Left lung (tissue), 10 donors: ENCODE data around the gene RGSL1. TPM values are rescaled to one million over a fixed set of nuclear protein-coding genes. Genes with fewer than 3 reads are reported as not detected.

Experiments used
- ATAC-seq: fragments of 200-7000 bp; cut with Tn5 transposase; one replicate; pipeline ENCODE4 v1.9.1; 2020; ENCODE audit warnings: moderate library complexity
- DNase-seq, 4 donors: peaks; one replicate each; pipeline ENCODE4 v3.0.0-alpha.2; 2013 to 2020
- H3K27ac ChIP-seq, 2 donors: fragments of 200-600 bp; sonication (generic) in 1 of 2; one replicate each; pipeline versions ENCODE4 v1.5.0 to v1.8.0; 2020 to 2021
- H3K27me3 ChIP-seq, 2 donors: fragments of 200-600 bp; sonication (generic) in 1 of 2; one replicate each; pipeline versions ENCODE4 v1.5.0 to v1.8.0; 2020 to 2021
- H3K36me3 ChIP-seq, 2 donors: fragments of 200-600 bp; sonication (generic) in 1 of 2; one replicate each; pipeline versions ENCODE4 v1.5.0 to v1.8.0; 2020 to 2021
- H3K4me1 ChIP-seq, 2 donors: fragments of 200-600 bp; one replicate each; pipeline ENCODE4 v1.8.0; 2021
- H3K4me3 ChIP-seq, 2 donors: fragments of 200-600 bp; sonication (generic) in 1 of 2; one replicate each; pipeline versions ENCODE4 v1.5.0 to v1.8.0; 2020 to 2021; ENCODE audit warnings: mild to moderate bottlenecking in 1 of 2
- H3K9me3 ChIP-seq, 2 donors: fragments of 200-600 bp; sonication (generic) in 1 of 2; one replicate each; pipeline versions ENCODE4 v1.5.0 to v1.8.0; 2020 to 2021
- intact Hi-C, 2 donors: fragments of 100-400 bp; cut with DNase I; formaldehyde crosslinking; loops; one replicate each; pipeline versions ENCODE4 v1.11.2 to v1.14.2; 2022
- polyA plus RNA-seq, 6 donors: library from polyadenylated mRNA; unstranded; fragments of 120-200 nt; gene quantifications; one replicate each; pipeline ENCODE4 v1.2.1, GENCODE V29; 2013; ENCODE audit not compliant: insufficient read length in 6 of 6
- total RNA-seq, 2 donors: library from RNA; stranded (reverse); fragmentation: NEBNext Ultra II Directional; extraction: Animal tissue kit (Norgen Biotek cat#: 25700); gene quantifications; one replicate each; pipeline ENCODE4 v1.2.1, GENCODE V29; 2021
- TF ChIP-seq, protein P1 (sequence below), 2 donors: fragments of 200-600 bp; sonication (generic) in 1 of 2; IDR thresholded peaks; one replicate each; pipeline versions ENCODE4 v1.5.0 to v1.8.0; 2021; ENCODE audit warnings: antibody characterized with exemption in 2 of 2
- donor health status: DM: no; HTN: yes; CAD: no.
- donor health status: DM: no; HTN: no; CAD: no.

Gene RGSL1
- total and polyA plus RNA-seq, 8 donors = 0.39 TPM; not detected in 7

DNA sequence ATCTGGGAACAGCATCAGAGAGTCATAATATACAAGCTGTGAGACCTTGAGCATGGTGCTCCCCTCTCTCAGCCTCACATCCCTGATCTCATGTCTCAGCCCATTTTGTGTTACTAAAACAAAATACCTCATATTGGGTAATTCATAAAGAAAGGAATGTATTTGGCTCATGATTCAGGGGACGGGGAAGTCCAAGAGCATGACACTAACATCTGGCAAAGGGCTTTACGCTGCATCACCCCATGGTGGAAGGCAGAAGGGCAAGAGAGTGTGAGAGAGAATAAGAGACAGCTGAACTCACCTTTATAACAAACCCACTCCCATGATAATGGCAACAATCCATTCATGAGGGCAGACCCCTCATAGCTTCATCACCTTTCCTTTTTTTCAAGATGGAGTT is 102.6 kb downstream of the RGSL1 start:
- H3K4me1 ChIP-seq = no peaks in the 10 kb centered on the region
- no peaks in the 10 kb centered on the region for H3K27me3 ChIP-seq
- DNase-seq (no peak), ATAC-seq (no peak)
- no peak overlapping the region for H3K27ac ChIP-seq
- intact Hi-C loops = no loop called here
- H3K9me3 ChIP-seq = peaks cover 0 to 6% of the 10 kb centered on the region in 2 donors
- H3K36me3 ChIP-seq = no peaks in the 10 kb centered on the region
- TF ChIP-seq, protein P1, sequence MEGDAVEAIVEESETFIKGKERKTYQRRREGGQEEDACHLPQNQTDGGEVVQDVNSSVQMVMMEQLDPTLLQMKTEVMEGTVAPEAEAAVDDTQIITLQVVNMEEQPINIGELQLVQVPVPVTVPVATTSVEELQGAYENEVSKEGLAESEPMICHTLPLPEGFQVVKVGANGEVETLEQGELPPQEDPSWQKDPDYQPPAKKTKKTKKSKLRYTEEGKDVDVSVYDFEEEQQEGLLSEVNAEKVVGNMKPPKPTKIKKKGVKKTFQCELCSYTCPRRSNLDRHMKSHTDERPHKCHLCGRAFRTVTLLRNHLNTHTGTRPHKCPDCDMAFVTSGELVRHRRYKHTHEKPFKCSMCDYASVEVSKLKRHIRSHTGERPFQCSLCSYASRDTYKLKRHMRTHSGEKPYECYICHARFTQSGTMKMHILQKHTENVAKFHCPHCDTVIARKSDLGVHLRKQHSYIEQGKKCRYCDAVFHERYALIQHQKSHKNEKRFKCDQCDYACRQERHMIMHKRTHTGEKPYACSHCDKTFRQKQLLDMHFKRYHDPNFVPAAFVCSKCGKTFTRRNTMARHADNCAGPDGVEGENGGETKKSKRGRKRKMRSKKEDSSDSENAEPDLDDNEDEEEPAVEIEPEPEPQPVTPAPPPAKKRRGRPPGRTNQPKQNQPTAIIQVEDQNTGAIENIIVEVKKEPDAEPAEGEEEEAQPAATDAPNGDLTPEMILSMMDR (IDR thresholded peaks at IDR 0.05) = no peak
- no peak overlapping the region for H3K4me3 ChIP-seq

DNA sequence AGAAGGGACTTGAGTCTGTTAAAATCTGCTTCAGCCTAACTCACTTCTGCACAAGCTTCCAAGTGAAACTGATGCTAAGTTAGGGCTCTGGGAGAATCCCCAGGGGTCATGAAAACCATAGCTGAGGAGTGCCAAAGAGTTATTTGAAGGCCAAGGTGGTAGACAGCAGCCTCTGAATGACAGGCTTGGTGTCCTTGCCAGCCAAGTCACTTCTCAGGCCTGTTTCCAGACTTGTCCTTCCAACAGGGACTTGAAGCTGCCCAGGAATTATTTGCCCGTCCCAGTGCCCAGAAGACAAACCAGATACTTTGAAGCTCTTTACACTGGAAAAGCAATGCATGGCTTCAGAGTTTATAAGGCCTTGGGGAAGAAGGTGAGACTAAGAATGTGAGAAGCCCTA is 105.5 kb downstream of the RGSL1 start:
- TF ChIP-seq, protein P1 (IDR thresholded peaks at IDR 0.05) = no peak

DNA sequence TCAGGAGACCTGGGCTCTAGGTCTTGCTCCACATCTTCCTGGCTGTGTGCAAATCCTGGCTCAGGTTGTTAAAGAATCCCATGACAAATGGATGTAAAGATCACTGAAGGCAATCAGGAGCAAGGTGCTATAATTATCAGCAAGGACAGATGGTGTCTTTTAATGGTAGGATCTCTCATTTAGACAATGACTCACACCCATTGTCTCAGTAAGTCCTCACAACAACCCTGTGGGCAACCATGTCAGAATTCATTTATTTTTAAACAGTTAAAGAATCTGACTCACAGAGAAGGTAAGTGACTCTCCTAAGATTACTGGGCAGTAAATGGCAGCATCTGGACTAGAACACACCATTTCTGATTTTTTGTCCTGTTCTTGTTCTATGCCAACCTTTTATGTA is 106.3 kb downstream of the RGSL1 start:
- Histone ChIP-seq H3K27me3 (no peaks in the 10 kb centered on the region), H3K27ac (no peak overlapping the region), H3K4me3 (no peak overlapping the region), H3K36me3 (no peaks in the 10 kb centered on the region), H3K4me1 (no peaks in the 10 kb centered on the region), H3K9me3 (peaks cover 0 to 6% of the 10 kb centered on the region in 2 donors)
- TF ChIP-seq, protein P1 (IDR thresholded peaks at IDR 0.05) = no peak
- DNase-seq (no peak), ATAC-seq (no peak)
- intact Hi-C loops = no loop called here

More for the DNA sequence above, 105.5 kb downstream of the RGSL1 start:
- peaks cover 0 to 6% of the 10 kb centered on the region in 2 donors for H3K9me3 ChIP-seq
- H3K27me3 ChIP-seq = no peaks in the 10 kb centered on the region
- H3K36me3 ChIP-seq = no peaks in the 10 kb centered on the region
- intact Hi-C loops = no loop called here
- ATAC-seq (no peak), DNase-seq (no peak)
- H3K4me3 ChIP-seq = no peak overlapping the region
- no peaks in the 10 kb centered on the region for H3K4me1 ChIP-seq
- no peak overlapping the region for H3K27ac ChIP-seq

DNA sequence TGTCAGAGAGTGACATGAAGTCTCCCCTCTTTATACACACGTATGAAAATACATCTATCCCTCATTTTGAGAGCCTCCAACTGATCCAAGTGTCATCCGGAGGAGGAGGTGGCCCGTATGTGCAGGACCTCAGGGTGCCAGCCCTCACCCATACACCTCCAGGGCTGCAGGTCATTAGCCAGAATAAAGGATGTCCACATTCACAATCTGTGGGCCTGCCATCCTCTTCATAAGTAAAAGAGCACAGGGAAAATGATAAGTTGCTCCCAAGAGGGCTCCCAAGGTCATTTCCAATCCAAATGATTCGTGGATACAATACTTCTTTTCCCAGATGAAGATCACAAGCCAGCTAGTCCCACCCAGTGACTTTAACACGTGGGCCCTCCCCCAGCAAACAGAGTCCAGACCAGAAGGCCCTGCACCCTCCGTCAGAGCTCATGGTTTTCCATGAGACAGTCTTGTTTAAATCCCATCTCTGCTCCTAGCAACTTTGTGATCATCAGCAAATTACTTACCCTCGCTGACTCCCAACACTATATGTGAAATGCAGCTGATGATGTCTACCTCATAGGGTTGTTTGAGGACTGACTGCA is 110.5 kb downstream of the RGSL1 start:
- ATAC-seq (no peak), DNase-seq (no peak)
- intact Hi-C loops = no loop called here
- TF ChIP-seq, protein P1 (IDR thresholded peaks at IDR 0.05) = no peak
- H3K4me1 ChIP-seq = no peaks in the 10 kb centered on the region
- no peaks in the 10 kb centered on the region for H3K27me3 ChIP-seq
- no peaks in the 10 kb centered on the region for H3K9me3 ChIP-seq
- H3K27ac ChIP-seq = no peak overlapping the region
- no peak overlapping the region for H3K4me3 ChIP-seq
- H3K36me3 ChIP-seq = no peaks in the 10 kb centered on the region

DNA sequence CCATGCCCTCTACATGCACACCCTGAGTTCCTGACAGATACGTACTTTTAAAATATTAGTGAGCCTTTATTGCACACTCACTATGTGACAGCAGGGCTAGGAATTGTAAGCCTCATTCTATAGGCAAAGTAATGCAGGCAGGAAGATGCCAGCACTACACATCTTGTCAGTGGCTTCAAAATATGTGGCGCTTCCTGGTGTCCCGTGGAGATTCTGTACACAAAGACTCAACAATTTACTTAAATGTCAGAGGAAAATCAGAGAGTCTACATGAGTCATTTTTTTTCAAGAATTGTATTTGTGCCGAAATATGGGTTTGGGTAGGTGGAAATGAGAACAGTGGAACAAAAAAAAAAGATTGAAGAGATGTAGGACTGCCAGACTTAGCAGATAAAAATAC is 111.5 kb downstream of the RGSL1 start:
- DNase-seq (no peak), ATAC-seq (no peak)
- H3K27ac ChIP-seq = no peak overlapping the region
- H3K27me3 ChIP-seq = no peaks in the 10 kb centered on the region
- H3K4me1 ChIP-seq = no peaks in the 10 kb centered on the region
- no peak overlapping the region for H3K4me3 ChIP-seq
- no peaks in the 10 kb centered on the region for H3K9me3 ChIP-seq
- TF ChIP-seq, protein P1 (IDR thresholded peaks at IDR 0.05) = no peak
- intact Hi-C loops = no loop called here
- H3K36me3 ChIP-seq = no peaks in the 10 kb centered on the region
